HFFc6 (cell line): ENCODE data around the gene ARL13B. TPM values are rescaled to one million over a fixed set of nuclear protein-coding genes. Genes with fewer than 3 reads are reported as not detected.

ENCODE experiments used
- DNase-seq: peaks from one replicate; pipeline ENCODE4 v3.0.0-alpha.2; 2018
- H3K27ac Mint-ChIP-seq: 2 replicates; pipeline ENCODE4 v1.8.0; 2020; ENCODE audit warnings: mild to moderate bottlenecking, mixed read lengths
- H3K27me3 Mint-ChIP-seq: 2 replicates; pipeline ENCODE4 v1.8.0; 2021; ENCODE audit warnings: mild to moderate bottlenecking, moderate library complexity, mixed read lengths; ENCODE audit not compliant: insufficient read depth
- H3K36me3 Mint-ChIP-seq: 2 replicates; pipeline ENCODE4 v1.8.0; 2021; ENCODE audit warnings: low read depth, mixed read lengths
- H3K4me1 Mint-ChIP-seq: 2 replicates; pipeline ENCODE4 v1.8.0; 2020; ENCODE audit warnings: low read depth, mixed read lengths
- H3K4me3 Mint-ChIP-seq: 2 replicates; pipeline ENCODE4 v1.8.0; 2020; ENCODE audit warnings: mild to moderate bottlenecking, moderate library complexity, mixed read lengths
- H3K9me3 Mint-ChIP-seq: 2 replicates; pipeline ENCODE4 v1.8.0; 2020; ENCODE audit warnings: mild to moderate bottlenecking, mixed read lengths
- total RNA-seq, 6 experiments: library from RNA; stranded (reverse); fragmentation: NEBNext Ultra II Directional; extraction: Animal tissue kit (Norgen Biotek cat#: 25700); gene quantifications; 2 replicates in 1 of 6; 3 replicates in 5 of 6; pipeline ENCODE4 v1.2.3, GENCODE V29; 2021
- TF ChIP-seq, protein P1 (sequence below): fragments of 200-600 bp; sonication (generic); IDR thresholded peaks from 2 replicates; pipeline ENCODE4 v1.5.0; 2021; ENCODE audit warnings: antibody characterized with exemption, mild to moderate bottlenecking

Gene ARL13B
- total RNA-seq, 6 experiments from 2014 or later: 5.0 to 10.6 (median 8.5) TPM

- Mint-ChIP-seq H3K4me1 (peaks cover 20% of the 10 kb centered on the region), H3K9me3 (no peaks in the 10 kb centered on the region), H3K36me3 (no peaks in the 10 kb centered on the region), H3K27ac (no peak overlapping the region), H3K4me3 (no peak overlapping the region), H3K27me3 (no peaks in the 10 kb centered on the region)
- TF ChIP-seq, protein P1, sequence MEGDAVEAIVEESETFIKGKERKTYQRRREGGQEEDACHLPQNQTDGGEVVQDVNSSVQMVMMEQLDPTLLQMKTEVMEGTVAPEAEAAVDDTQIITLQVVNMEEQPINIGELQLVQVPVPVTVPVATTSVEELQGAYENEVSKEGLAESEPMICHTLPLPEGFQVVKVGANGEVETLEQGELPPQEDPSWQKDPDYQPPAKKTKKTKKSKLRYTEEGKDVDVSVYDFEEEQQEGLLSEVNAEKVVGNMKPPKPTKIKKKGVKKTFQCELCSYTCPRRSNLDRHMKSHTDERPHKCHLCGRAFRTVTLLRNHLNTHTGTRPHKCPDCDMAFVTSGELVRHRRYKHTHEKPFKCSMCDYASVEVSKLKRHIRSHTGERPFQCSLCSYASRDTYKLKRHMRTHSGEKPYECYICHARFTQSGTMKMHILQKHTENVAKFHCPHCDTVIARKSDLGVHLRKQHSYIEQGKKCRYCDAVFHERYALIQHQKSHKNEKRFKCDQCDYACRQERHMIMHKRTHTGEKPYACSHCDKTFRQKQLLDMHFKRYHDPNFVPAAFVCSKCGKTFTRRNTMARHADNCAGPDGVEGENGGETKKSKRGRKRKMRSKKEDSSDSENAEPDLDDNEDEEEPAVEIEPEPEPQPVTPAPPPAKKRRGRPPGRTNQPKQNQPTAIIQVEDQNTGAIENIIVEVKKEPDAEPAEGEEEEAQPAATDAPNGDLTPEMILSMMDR: no peak
- DNase-seq: no peak
Observed at GRCh38 chr3:93988764-93989163, 8.8 kb downstream of the ARL13B start.

GRCh38 chr3:93989241-93989640 is 9.3 kb downstream of the ARL13B start:
- TF ChIP-seq, protein P1: no peak
- no peak for DNase-seq
- H3K4me3 Mint-ChIP-seq: no peak overlapping the region
- no peaks in the 10 kb centered on the region for H3K9me3 Mint-ChIP-seq
- peak overlapping the region; percentile 29; the same call in 1 of the 2 replicates for H3K27ac Mint-ChIP-seq
- no peaks in the 10 kb centered on the region for H3K27me3 Mint-ChIP-seq
- H3K36me3 Mint-ChIP-seq: no peaks in the 10 kb centered on the region
- peaks cover 25% of the 10 kb centered on the region for H3K4me1 Mint-ChIP-seq

GRCh38 chr3:93991631-93992030 is 11.7 kb downstream of the ARL13B start:
- TF ChIP-seq, protein P1: no peak
- Mint-ChIP-seq H3K9me3 (no peaks in the 10 kb centered on the region), H3K4me3 (no peak overlapping the region), H3K4me1 (peaks cover 26% of the 10 kb centered on the region), H3K36me3 (no peaks in the 10 kb centered on the region), H3K27ac (no peak overlapping the region), H3K27me3 (no peaks in the 10 kb centered on the region)
- DNase-seq: no peak

DNA sequence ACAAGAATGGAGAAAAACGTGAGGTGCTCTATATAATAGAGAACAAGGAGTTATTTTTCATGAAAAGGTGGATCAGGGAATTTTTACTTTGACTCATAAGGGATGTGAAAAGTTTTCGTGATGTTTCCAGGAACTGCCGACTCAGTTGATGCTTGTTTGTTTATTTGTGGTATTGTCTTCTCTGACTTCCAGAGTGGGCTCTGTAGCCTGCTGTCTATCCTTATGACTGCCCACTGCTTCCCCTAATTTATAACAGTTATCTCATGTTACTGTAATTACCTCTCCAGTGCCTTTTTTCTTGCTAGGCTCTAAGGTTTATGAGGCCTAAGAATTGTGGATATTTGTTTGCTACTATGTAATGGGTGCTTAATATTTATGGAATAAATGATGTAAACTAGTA is 12.3 kb downstream of the ARL13B start:
- Mint-ChIP-seq H3K4me1 (peaks cover 26% of the 10 kb centered on the region), H3K9me3 (no peaks in the 10 kb centered on the region), H3K27ac (no peak overlapping the region), H3K27me3 (no peaks in the 10 kb centered on the region), H3K4me3 (no peak overlapping the region), H3K36me3 (no peaks in the 10 kb centered on the region)
- TF ChIP-seq, protein P1: no peak
- DNase-seq: no peak

DNA sequence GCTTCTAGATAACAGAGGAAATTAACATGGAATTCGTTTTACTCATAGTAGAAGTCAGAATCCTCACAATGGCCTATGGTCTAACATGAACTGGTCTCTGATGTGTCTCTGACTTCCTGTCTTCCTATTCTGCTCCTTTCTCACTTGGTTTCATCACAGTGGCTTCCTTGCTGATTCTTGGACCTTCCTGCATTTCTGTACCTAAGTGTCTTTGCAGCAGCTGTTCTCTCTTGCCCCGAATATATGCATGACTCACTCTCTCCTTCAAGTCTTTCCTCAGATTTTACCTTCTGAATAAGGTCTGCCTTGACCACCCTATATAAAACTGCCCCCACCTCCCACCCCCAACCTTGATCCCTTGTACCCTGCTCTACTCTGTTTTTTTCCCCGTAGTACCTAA is 14.1 kb downstream of the ARL13B start:
- Mint-ChIP-seq H3K36me3 (no peaks in the 10 kb centered on the region), H3K4me3 (no peak overlapping the region), H3K9me3 (no peaks in the 10 kb centered on the region), H3K4me1 (peaks cover 12% of the 10 kb centered on the region; the same call in 1 of the 2 replicates), H3K27ac (no peak overlapping the region), H3K27me3 (no peaks in the 10 kb centered on the region)
- no peak for DNase-seq
- TF ChIP-seq, protein P1: no peak

GRCh38 chr3:94001191-94001590 is 21.2 kb downstream of the ARL13B start:
- Mint-ChIP-seq H3K36me3 (no peaks in the 10 kb centered on the region), H3K9me3 (no peaks in the 10 kb centered on the region), H3K4me3 (no peak overlapping the region), H3K4me1 (peaks cover 6% of the 10 kb centered on the region; the same call in 1 of the 2 replicates), H3K27ac (no peak overlapping the region), H3K27me3 (no peaks in the 10 kb centered on the region)
- TF ChIP-seq, protein P1: no peak
- no peak for DNase-seq
